Fibroblast of upper back skin (primary cell): ENCODE data around the gene OR9A2.
A peak's percentile ranks its signal among the peaks of the same experiment; 100 is the strongest.
"Not testable (repeated sequence)": the region's sequence is repeated elsewhere in the genome, so short reads cannot be mapped to it uniquely, and the experiment has no call there.

Source experiments
- DNase-seq: peaks from one replicate; pipeline ENCODE4 v3.0.0-alpha.2; 2013

The OR9A2 gene

DNA sequence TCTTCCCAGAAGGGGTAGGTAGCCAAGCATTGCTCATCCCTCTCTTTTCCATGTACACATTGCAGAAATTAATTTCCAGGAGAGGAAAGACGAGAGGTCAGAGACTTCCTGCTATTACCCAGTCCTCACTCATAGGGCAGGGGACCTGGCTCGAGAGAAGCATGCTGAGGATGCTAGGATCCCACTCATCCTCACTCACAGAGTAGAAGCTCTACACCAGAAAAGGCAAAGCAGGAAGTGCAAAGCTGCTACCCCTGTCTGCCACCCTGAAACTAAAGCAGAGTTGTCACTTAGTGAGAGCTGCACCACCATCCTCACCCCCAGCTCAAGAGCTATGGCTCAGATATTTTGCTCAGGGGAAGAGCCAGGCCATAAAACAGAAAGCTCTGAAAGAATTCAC is 9.9 kb downstream of the OR9A2 start:
- no peak for DNase-seq

DNA sequence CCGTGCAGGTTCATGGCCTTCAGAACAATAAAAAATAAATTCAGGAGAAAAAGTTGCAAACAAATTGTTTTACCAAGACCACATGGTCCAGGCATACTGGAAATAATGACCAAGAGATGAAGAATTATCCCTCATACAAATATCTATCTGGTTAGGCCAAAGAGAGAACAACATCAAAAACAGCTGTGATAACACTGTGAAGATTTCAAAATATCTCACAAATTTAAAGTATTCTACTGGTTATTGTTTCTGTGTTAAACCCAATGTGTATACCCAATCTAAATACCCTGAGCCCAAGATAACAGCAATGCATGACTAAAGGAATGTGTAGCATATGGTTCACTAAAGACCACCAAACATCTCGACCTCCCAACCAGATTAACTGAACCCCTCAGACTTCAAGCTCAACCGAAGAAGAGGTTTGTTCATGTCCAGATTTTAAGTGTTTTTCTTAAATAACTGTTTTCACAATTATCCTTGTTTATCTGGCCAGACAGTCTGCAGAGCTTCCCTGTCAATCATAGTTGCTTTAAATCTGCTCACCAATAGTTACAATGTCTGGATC is 10.9 kb downstream of the OR9A2 start:
- peak; percentile 64 for DNase-seq

DNA sequence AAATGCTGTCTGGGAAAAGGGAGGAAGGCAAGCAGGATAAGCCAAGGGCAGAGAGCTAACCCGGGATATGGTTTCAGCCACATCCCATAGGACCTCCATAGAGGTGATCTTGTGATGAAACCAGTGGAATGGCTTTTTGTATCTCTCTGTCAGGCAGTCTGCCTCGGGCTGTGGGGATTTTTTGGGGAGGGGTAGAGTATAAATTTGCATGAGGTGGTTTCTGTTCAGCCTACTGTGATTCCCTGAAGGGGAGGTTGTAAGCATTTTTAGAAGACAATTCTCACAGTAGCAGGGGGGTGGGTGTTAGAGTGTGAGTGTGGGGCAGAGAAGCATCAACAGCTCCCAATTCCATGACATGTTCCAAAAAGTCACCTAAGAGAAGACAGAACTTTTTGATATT is 11.8 kb downstream of the OR9A2 start:
- no peak for DNase-seq

DNA sequence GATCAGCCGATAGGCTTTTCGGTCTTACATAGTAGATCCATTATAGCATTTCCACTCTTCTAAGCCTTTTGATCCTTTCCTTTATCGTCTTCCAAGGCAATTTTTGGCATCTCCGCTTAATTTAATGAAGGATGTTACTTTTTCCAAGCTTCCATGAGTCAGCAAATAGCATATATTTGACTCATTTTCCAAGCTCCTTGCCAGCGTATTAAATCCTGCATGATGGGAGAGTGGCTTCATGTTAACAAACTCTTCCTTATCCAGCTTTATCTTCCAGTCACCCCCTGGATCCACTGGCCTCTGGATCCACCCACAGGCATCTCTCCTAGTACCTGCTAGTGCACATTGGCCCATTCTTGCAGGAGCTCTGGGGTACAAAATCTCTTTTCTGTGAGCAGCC is 13.0 kb downstream of the OR9A2 start:
- DNase-seq = peak; percentile 86

DNA sequence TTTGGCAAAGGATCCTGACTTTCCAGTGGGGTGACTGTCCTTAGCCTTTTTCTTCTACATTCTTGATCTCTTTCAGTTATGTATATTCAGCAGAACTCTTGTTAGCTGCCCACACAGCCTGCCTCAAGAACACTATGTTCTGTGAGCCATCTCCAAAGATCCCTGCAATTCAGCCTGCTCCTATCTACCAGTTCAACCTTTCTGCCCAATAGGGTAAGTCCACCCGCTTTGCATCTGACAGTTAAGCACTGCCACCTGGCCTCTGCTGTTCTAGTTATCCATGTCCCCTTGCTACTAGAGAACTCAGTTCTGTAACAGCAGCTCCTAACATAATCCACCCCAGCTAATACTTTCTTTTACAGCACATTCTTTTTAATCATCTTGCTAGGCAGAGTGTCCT is 13.5 kb downstream of the OR9A2 start:
- DNase-seq = no peak

DNA sequence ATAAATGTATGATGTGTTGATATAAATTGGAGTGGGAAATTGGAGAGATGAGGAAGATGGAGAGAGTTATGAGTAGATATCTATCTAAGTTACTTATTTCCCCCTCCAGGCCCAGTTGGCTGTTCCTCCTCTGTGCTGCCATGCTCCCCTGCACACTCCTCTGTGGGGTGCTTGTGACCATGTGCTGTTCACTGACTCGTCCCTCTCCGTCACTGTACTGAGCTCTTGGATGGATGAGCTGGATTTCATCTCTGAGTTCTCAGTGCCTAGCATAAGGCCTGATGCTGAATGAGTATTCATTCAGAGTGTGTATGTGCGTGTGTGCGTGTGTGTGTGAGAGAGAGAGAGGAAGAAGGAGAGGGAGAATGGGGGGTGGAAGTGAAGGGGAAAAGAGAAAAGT is 14.5 kb downstream of the OR9A2 start:
- DNase-seq = no peak

DNA sequence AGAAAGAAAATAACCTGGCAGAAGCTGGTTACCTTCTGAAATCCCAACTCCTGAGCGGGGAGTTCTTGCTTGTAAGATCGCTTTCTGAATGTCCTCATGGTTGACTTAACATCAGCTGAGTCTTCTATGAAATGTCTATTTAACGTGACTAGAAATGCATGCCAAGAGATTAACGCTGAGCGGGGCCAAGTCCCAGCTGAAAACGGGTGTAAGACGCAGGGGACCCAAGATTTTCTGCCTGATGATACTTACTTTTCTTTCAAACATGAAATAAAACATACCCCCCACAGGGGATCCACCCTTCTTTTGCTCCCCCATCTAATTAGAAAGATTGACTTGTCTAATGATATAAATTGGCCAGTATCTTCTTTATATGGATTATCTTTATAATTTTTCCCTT is 14.9 kb downstream of the OR9A2 start:
- DNase-seq = no peak

DNA sequence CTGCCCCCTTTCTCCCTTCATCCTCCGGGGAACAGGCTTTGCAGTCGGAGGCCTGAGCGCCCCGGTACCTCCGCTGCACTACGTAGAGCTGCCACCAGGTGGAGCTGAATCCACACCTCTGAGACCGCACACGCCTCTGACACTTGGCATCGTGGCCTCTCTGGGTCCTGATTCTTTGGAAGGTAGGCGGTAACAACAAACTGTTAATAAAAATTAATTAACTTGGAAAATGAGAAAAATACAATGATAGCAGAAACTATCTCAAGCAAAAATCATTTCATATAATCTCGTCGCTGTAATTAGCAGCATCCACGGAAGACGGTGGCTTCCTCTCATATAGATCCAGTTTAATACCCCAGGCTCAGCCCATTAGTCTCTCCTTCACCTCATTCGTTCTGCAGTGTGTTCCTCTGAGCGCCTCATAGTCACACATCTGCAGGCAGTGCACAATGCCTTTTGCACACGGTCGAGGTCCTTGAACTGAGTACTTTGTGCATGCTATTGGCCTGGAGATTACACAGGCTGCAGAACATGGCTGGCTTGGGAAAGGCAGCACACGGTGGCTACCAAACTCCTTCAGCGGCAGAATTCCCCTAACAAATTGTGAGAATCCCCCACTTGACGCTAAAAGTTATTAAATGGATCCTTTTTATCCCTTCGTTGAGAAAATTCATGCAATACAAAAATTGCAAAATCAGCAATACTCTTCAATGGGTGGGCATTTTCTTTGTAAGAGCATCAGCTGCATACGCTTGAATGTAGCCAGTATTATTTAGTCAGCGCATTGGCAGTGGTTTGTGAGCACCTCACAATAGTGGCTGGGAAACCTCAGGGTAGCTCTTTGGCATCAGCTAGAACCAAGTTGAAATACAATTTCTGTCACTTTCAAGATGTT is 18.7 kb downstream of the OR9A2 start:
- DNase-seq = peak; percentile 58

DNA sequence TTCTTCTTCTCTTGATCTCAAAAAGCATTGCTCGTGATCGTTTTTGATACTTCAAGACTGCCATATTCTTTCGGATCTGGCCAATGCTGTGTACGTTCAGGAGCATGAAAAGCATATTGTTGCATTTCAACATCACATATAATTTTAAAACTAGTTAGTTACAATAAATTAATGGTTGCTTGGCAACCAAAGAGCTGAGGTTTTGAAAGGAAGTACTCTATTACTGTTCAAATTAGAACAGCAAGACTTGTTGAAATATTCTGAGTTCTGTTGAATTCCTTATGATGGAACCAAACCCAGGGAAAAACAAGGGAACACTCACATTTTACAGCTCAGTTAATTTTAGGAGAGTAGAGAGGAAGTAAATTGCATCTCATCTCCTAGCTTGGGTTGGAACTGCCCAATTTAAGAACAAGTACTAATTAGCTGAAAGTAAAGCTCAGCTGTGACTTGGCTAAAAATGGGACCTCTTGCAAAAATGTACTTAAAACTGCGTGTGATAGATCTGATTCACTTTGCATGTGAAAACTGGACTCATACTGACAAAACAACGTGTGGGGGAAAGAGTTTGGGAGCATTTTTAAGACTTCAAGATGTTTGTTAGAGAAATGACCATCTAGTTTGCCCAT is 21.2 kb downstream of the OR9A2 start:
- no peak for DNase-seq

DNA sequence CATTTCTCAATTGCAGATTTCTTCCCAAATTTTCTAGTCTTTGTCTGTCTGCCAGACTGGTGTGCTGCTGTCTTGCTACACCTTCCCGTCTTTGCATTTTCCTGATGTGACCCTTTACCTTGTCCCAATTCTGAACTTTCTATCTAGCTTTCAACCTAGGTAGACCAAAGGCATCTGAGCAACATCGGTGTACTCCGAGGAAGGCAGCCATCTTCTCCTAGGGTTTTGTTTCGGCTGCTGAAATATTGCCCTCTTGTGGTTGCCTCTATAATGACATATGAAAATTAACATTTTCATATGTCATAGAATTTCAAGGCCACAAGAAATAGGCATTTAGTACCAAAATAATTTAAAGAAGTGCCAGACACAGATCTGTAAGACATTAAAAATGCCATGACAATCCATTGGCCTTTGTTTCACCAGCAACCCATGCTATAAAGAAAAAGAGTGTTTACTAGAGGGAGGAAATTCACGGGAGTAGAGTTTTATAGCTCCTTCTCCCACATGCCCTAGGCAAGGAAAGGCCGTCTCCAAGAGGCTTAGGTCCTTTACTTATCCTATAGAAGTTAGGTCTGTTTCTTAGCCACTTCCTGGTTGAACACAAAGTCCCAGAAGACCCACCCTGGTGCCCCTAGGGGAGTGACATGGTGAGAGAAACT is 23.4 kb downstream of the OR9A2 start:
- peak; percentile 36 for DNase-seq

DNA sequence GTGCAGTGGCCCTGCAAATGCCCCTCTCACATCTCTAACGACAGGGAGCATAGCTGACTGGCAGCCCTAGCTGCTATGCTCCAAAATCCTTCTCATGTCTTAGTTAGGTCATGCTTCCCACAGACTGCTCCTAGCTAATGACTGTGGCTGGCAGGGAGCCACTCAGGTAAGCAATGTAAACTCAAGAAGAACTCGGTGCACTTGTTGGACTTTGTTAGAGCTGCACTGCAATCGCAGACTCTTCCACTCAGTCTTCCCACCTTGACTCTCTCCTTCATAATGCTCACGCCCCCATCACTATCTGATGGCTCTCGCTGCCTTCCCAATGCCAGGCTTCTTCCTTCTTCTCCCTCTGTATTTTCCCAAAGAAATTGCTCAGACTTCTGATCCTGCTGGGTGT is 24.0 kb downstream of the OR9A2 start:
- DNase-seq = no peak

DNA sequence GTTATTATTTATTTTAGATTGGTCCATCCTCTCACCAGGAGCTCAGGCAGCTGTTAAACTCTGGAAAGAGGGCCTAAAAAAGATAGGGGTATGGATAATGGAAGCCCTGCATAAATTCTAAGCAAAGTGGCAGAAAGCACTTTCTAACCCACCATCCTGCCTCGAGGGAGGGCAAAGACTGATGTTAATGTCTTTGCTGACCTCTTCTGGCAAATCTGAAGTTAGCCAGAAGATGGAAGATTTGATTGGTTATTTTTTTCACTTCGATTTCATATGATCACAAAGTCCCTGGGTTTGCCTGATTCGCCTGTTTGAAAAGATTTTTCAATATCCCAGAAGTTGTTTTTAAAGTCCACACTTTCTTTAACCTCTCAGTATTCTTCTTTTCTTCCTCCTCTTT is 24.8 kb downstream of the OR9A2 start:
- peak; percentile 13 for DNase-seq

DNA sequence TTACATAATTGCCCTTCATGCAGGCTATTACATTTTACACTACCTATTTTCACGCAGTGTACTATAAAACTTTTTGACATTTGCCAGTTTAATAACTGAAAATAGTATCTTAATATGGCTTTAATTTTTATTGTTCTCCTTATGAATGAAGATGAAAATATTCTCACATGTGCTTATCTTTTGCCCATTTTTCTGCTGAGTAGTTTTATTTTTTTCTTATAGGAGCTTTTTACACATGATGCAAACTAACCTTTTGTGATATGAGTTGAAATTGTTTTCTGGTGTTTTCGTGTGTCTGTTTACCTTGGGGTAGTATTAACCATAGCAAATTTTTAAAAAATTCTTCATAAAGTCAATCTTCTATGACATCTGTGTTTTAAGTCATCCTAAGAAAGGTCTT is 26.3 kb downstream of the OR9A2 start:
- DNase-seq = no peak

DNA sequence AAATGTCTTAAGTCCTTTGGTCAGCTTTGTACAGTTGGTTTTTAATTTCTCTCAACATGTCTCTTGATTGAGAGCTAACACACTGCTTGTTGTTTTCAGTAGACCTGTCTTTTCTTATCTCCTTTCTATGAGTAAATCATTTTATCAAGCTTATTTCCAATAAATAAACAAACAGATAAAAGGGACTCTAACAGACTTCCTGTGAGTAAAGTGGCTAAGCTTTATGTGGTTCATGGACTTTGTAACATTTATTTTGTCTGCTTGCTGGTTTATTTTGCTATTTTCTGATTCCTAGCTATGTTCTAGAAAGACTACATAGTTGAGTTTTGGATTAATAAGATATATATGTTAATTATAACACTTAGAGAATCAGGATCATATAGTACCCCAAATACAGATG is 27.1 kb downstream of the OR9A2 start:
- DNase-seq = no peak

DNA sequence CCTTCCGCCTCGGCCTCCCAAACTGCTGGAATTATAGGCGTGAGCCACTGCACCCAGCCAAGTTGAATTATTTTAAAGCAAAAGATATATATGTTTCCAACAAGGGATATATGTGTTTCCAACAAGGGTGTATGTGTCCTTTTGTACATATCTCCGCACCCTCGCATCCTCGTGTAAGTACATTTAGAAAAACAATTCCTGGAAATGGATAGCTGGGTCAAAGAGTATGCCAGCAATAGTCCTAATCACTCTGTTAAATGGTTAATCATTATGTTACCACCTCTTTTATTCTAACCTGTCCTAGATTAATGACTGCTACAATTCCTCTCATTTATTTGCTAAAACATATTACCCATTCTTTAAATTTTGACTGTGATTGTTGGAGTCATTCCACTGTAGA is 28.0 kb downstream of the OR9A2 start:
- no peak for DNase-seq

DNA sequence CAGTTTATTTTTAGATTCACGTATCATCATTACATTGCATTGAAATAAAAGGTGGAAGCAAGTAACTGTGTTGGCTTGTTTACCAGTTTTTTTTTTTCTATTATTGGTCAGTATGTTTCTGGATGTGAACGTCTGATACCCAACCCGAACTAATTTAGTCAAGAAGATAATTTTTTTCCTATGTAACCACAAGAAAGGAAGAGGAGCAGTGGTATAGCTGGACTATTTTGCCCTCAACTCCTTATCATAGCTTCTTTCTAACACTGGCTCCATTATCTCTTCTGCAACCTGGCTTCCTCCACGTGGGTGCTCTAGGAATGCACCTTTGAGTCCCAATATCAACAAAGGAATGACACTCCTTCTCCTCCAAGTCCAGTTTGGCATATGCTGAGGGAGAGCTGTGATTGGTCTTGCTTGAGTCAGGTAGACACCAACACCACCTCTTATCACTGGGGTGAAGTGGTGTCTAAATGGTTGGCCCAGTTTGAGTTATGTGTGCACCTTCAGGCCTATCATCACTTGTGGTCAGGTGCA is 29.4 kb downstream of the OR9A2 start:
- no peak for DNase-seq

DNA sequence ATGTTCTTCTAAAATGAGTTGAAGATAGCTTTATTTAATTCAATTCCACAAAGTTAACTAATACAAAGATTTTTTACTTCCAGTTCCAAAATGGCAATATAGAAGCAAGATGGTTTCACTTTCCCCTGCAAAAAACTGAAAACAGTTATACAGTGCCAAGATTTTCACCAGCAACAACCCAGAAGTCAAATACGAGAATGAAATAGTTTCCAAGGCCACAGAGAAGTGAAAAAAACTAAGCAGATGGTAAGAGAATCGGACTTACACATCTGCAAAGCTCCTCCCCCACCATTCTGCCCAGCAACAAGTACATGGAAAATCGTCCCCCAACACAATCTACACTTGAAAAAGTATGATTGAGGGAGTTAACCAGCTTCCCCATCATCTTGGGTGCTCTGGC is 34.5 kb downstream of the OR9A2 start:
- DNase-seq = no peak

DNA sequence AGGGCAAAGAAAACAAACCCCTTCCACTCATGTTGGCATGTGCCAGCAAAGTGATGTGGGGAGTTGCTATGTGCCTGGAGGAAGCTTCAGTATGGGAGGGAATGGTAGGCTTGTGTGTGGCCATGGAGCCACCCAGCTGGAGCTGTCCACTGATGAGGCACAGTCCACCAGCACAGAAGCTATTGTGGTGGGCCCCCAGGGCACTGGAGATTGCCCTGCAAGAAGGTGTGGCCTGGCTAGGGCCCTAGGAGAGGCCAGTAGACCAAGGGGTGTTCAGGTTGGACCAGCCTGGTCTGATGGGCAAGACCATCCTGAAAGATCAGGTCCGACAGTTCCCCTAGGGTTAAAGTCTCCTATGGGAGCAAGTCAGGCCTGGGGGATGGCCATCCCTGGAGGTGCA is 42.6 kb downstream of the OR9A2 start:
- DNase-seq = no peak

DNA sequence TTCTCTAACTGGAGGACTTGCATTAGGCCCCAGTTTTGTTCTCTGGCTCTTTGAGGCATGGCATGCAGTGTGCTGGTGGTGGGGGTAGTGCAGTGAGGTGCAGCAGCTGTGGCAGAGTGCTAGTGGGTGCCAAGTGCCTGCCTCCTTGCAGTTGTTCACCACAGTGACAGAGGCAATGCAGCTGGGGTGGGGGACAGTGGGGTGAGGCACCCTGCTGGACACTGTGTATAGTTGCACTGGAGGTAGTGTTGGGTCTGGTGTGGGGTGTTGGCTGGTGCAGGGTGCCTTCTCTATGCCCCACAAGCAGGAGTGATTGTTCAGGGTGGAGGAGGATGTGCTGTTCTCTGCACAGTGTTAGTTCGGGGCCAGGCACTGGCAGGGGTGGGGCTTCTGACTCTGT is 43.1 kb downstream of the OR9A2 start:
- no peak for DNase-seq

DNA sequence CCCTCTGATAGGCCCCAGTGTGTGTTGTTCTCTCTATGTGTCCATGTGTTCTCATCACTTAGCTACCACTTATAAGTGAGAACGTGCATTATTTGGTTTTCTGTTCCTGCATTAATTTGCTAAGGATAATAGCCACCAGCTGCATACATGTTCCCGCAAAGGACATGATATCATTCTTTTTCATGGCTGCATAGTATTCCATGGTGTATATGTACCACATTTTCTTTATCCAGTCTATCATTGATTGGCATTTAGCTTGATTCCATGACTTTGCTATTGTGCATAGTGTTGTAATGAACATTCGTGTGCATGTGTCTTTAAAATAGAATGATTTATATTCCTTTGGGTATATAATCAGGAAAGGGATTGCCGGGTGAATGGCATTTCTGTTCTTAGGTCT is 48.5 kb downstream of the OR9A2 start:
- not testable (repeated sequence) for DNase-seq
